ENCODE measurements around the gene INPP4B.

- TF ChIP-seq POLR2A (IDR thresholded peaks at IDR 0.05; ENCODE audit: low read depth, low read length) (no peak), POLR2AphosphoS5 (IDR thresholded peaks at IDR 0.05; ENCODE audit: low read depth, low read length) (no peak), SPI1 (IDR thresholded peaks at IDR 0.05; ENCODE audit: low read depth, low read length) (no peak), TAF1 (IDR thresholded peaks at IDR 0.05; ENCODE audit: low read depth, low read length) (no peak)
Observed at GRCh38 chr4:142718981-142719380, 127.1 kb downstream of the INPP4B start.

All from GM12891 (cell line).